Hair follicle dermal papilla cell (primary cell): ENCODE data around the gene SH3BGRL2. TPM values are rescaled to one million over a fixed set of nuclear protein-coding genes. Genes with fewer than 3 reads are reported as not detected.

Experiments
- total RNA-seq: library from RNA; depleted of rRNA; stranded (reverse); fragments of >200 nt; gene quantifications from 2 replicates; pipeline ENCODE4 v1.2.3, GENCODE V29; 2012

SH3BGRL2 gene
- total RNA-seq: 2.1 and 2.8 TPM in 2 replicates

DNA sequence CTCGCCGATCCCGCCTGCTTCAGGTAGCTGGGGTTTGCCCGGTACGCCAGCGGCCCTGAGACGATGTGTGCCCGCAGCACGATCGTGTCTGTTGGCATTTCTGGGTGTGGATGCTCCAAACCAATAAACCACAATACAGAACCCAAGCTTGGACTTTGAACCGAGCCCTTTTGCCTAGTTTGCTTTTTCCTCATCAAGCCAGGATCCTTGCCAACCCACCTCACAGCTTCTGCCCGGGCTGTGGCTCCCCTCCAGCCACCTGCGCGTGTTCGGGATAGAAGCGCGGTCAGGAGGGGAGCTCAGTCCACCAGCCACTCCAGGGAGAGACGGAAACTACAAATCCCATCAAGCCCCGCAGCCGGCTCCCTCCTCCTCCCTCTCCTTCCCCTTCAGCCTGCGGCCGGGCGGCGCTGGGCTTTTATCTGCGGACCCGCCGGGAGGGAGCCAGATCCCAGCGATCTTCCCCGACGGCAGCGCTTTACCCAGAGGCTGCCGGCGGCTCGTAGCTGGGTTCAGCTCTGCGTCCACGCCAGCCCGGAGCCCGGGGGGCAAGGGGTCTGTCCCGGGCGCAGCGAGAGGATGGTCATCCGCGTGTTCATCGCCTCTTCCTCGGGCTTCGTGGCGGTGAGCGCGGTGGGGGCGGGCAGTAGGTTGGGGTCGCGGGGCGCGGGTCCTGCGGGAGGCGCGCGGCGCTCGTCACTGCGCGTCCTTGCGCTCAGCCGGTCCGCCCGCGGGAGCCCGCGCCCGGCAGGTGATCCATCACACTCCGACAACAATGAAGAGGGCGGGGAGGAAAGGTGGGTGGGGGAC, at the start of gene SH3BGRL2:
Gene SH3BGRL2 (plus strand): TSS at position 447 of the 810 bp plus-strand sequence. CDS start 133 bp downstream, at position 580.

Other genes with a start within 250 kb of the SH3BGRL2 start
- 5.3 and 5.4 TPM in 2 replicates for gene LCA5, start 93.9 kb upstream of the SH3BGRL2 start, total RNA-seq